ENCODE data around the gene POLN.

POLN gene

GRCh38 chr4:2241410-2242353, at the start of gene POLN, which contains the start of gene HAUS3:
Gene POLN, minus strand, starts transcription at chr4:2242121. Its CDS starts 12,890 bp downstream, at chr4:2229231.
Gene HAUS3, minus strand, starts transcription at chr4:2242121. Its CDS starts 1,175 bp downstream, at chr4:2240946.
- peak; percentile 98 for DNase-seq

GRCh38 chr4:2290974-2291704, 49.2 kb upstream of the POLN start:
- peak; percentile 82 for DNase-seq

- DNase-seq = no peak
Measured at GRCh38 chr4:2290488-2290887, 48.6 kb upstream of the POLN start.

GRCh38 chr4:2289955-2290333, 48.0 kb upstream of the POLN start:
- DNase-seq = no peak

GRCh38 chr4:2289311-2289954, 47.5 kb upstream of the POLN start:
- DNase-seq = no peak

GRCh38 chr4:2288051-2288541, 46.2 kb upstream of the POLN start:
- no peak for DNase-seq

GRCh38 chr4:2287594-2287915, 45.6 kb upstream of the POLN start:
- DNase-seq = no peak

GRCh38 chr4:2286904-2287593, 45.1 kb upstream of the POLN start:
- DNase-seq = no peak

GRCh38 chr4:2285613-2286381, 43.9 kb upstream of the POLN start:
- DNase-seq = no peak

GRCh38 chr4:2284934-2285612, 43.2 kb upstream of the POLN start:
- DNase-seq = no peak

- no peak for DNase-seq
Measured at GRCh38 chr4:2284161-2284933, 42.4 kb upstream of the POLN start.

- no peak for DNase-seq
Measured at GRCh38 chr4:2283199-2283711, 41.3 kb upstream of the POLN start.

GRCh38 chr4:2281575-2282343, 39.8 kb upstream of the POLN start:
- peak; percentile 92 for DNase-seq

- no peak for DNase-seq
Measured at GRCh38 chr4:2280531-2281300, 38.8 kb upstream of the POLN start.

GRCh38 chr4:2277956-2278355, 36.0 kb upstream of the POLN start:
- no peak for DNase-seq

GRCh38 chr4:2276581-2277325, 34.8 kb upstream of the POLN start:
- DNase-seq = no peak

- DNase-seq = no peak
Measured at GRCh38 chr4:2275546-2276251, 33.8 kb upstream of the POLN start.
